Astrocyte (in vitro differentiated cells and primary cell): ENCODE data around the gene IPCEF1. TPM values are rescaled to one million over a fixed set of nuclear protein-coding genes. Genes with fewer than 3 reads are reported as not detected.
A peak's percentile ranks its signal among the peaks of the same experiment; 100 is the strongest.

ENCODE experiments used
- DNase-seq: peaks from one replicate; pipeline ENCODE4 v3.0.0-alpha.2; 2010; ENCODE audit warnings: low read depth
- FAIRE-seq: peaks from 2 replicates; lab custom pipeline; 2011; peaks lifted over from hg19 to GRCh38; lab: Jason Lieb, UNC
- H2AFZ ChIP-seq: 2 replicates; pipeline ENCODE4 v1.6.0; 2012; ENCODE audit warnings: low read depth, low read length, inconsistent platforms
- H3K27ac ChIP-seq: 2 replicates; pipeline ENCODE4 v1.5.1; 2011; ENCODE audit warnings: low read depth, low read length, inconsistent platforms
- H3K27me3 ChIP-seq: 2 replicates; pipeline ENCODE4 v1.6.0; 2011; ENCODE audit warnings: low read length, inconsistent platforms; ENCODE audit not compliant: insufficient read depth
- H3K36me3 ChIP-seq: 2 replicates; pipeline ENCODE4 v1.5.1; 2011; ENCODE audit warnings: low read length, inconsistent platforms; ENCODE audit not compliant: insufficient read depth
- H3K4me1 ChIP-seq: 2 replicates; pipeline ENCODE4 v1.5.1; 2011; ENCODE audit warnings: low read length, inconsistent platforms; ENCODE audit not compliant: insufficient read depth
- H3K4me2 ChIP-seq: 2 replicates; pipeline ENCODE4 v1.6.0; 2012; ENCODE audit warnings: low read length, inconsistent platforms
- H3K4me3 ChIP-seq: 2 replicates; pipeline ENCODE4 v1.5.1; 2011; ENCODE audit warnings: low read depth, mild to moderate bottlenecking, low read length, inconsistent platforms; ENCODE audit not compliant: insufficient read depth
- H3K79me2 ChIP-seq: 2 replicates; pipeline ENCODE4 v1.6.0; 2012; ENCODE audit warnings: mild to moderate bottlenecking, low read length, inconsistent platforms; ENCODE audit not compliant: insufficient read depth
- H3K9ac ChIP-seq: 2 replicates; pipeline ENCODE4 v1.6.0; 2012; ENCODE audit warnings: mild to moderate bottlenecking, low read length, inconsistent platforms
- H3K9me3 ChIP-seq: 2 replicates; pipeline ENCODE4 v1.5.1; 2012; ENCODE audit warnings: low read depth, mild to moderate bottlenecking, low read length, inconsistent platforms; ENCODE audit not compliant: insufficient read depth
- H4K20me1 ChIP-seq: 2 replicates; pipeline ENCODE4 v1.6.0; 2012; ENCODE audit warnings: low read length, inconsistent platforms; ENCODE audit not compliant: insufficient read depth
- H3K27ac Mint-ChIP-seq: one replicate; pipeline ENCODE4 v1.8.0; 2021; ENCODE audit warnings: mild to moderate bottlenecking, mixed read lengths; ENCODE audit not compliant: unreplicated experiment
- H3K27me3 Mint-ChIP-seq: one replicate; pipeline ENCODE4 v1.8.0; 2021; ENCODE audit warnings: low read depth, mixed read lengths; ENCODE audit not compliant: unreplicated experiment
- H3K36me3 Mint-ChIP-seq: one replicate; pipeline ENCODE4 v1.8.0; 2021; ENCODE audit warnings: low read depth, mixed read lengths; ENCODE audit not compliant: unreplicated experiment
- H3K4me1 Mint-ChIP-seq: one replicate; pipeline ENCODE4 v1.8.0; 2021; ENCODE audit warnings: low read depth, mixed read lengths; ENCODE audit not compliant: unreplicated experiment
- H3K4me3 Mint-ChIP-seq: one replicate; pipeline ENCODE4 v1.8.0; 2021; ENCODE audit warnings: mild to moderate bottlenecking, moderate library complexity, mixed read lengths; ENCODE audit not compliant: unreplicated experiment
- H3K9me3 Mint-ChIP-seq: one replicate; pipeline ENCODE4 v1.8.0; 2021; ENCODE audit warnings: mild to moderate bottlenecking, mixed read lengths; ENCODE audit not compliant: unreplicated experiment
- EZH2 ChIP-seq: IDR thresholded peaks from 2 replicates; pipeline ENCODE4 v1.6.1; 2012; ENCODE audit warnings: mild to moderate bottlenecking, low read length, inconsistent platforms; ENCODE audit not compliant: insufficient read depth
- total RNA-seq: library from RNA; stranded (reverse); gene quantifications from 2 replicates; pipeline ENCODE4 v1.2.1, GENCODE V29; 2021
- TF ChIP-seq, protein P1 (sequence below): IDR thresholded peaks from 2 replicates; pipeline ENCODE4 v1.5.1; 2011; ENCODE audit warnings: low read depth, mild to moderate bottlenecking, inconsistent platforms, low read length, moderate library complexity; ENCODE audit not compliant: insufficient read depth

The IPCEF1 gene
- total RNA-seq, 1 donor from 2014 or later: 0.16 TPM

DNA sequence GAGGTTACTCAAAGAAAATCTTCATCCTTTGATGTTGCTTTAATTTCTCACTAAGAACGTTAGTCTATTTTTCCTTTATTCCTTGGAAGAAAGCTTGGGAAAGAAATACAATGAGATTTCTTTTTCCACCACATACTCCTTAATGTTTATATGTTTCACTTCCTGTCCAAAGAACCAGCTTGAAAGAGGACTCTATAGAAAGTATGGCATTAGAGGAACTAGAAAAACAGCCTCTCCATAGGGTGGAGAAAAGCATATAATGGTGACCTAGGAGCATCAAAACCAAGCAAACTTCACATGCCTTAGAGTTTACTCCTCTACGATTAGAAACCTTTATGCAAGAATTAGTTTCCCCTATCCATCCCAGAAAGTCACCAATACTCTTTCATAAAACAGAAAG, 186.5 kb downstream of the IPCEF1 start:
- FAIRE-seq: no peak
- no peak overlapping the region for H3K4me3 Mint-ChIP-seq
- no peak overlapping the region for H3K27ac ChIP-seq

DNA sequence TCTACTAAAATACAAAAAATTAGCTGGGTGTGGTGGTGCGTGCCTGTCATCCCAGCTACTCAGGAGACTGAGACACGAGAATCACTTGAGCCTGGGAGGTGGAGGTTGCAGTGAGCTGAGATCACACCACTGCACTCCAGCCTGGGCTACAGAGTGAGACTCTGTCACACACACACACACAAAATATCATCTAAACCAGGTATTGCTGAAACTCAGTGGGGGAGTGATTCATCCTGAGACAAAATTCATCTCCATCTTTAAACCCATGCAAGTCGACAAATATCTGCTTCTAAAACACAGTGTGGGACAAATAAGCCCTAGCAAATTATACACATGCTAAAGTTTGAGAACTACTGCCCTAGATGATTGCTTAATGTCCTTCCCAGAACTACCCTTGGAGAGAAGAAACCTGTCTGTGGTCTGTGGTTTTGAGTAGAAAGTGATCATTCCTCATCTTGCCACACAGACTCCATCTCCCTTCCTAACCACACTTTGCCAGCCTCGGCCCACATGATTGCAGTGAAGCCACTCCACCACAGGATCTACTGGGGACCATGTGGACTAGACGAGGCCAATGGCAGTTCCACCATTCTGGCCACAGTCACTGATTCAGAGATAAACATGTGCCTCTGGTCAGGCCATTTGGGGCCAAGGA, 187.3 kb downstream of the IPCEF1 start:
- H3K27me3 ChIP-seq: no peaks in the 10 kb centered on the region
- H3K4me2 ChIP-seq: no peak overlapping the region
- H3K4me3 ChIP-seq: no peak overlapping the region
- no peaks in the 10 kb centered on the region for H4K20me1 ChIP-seq
- peaks cover 3% of the 10 kb centered on the region for H3K4me1 ChIP-seq
- no peak overlapping the region for H3K9ac ChIP-seq
- no peak overlapping the region for H2AFZ ChIP-seq
- Mint-ChIP-seq H3K9me3 (peaks cover 11% of the 10 kb centered on the region), H3K4me3 (no peak overlapping the region), H3K27me3 (no peaks in the 10 kb centered on the region), H3K36me3 (no peaks in the 10 kb centered on the region), H3K4me1 (no peaks in the 10 kb centered on the region), H3K27ac (peak overlapping the region; percentile 70)
- no peaks in the 10 kb centered on the region for H3K36me3 ChIP-seq
- DNase-seq (peak; percentile 5), FAIRE-seq (no peak)
- no peaks in the 10 kb centered on the region for H3K9me3 ChIP-seq
- no peak overlapping the region for H3K27ac ChIP-seq
- no peaks in the 10 kb centered on the region for H3K79me2 ChIP-seq
- TF ChIP-seq, protein P1, sequence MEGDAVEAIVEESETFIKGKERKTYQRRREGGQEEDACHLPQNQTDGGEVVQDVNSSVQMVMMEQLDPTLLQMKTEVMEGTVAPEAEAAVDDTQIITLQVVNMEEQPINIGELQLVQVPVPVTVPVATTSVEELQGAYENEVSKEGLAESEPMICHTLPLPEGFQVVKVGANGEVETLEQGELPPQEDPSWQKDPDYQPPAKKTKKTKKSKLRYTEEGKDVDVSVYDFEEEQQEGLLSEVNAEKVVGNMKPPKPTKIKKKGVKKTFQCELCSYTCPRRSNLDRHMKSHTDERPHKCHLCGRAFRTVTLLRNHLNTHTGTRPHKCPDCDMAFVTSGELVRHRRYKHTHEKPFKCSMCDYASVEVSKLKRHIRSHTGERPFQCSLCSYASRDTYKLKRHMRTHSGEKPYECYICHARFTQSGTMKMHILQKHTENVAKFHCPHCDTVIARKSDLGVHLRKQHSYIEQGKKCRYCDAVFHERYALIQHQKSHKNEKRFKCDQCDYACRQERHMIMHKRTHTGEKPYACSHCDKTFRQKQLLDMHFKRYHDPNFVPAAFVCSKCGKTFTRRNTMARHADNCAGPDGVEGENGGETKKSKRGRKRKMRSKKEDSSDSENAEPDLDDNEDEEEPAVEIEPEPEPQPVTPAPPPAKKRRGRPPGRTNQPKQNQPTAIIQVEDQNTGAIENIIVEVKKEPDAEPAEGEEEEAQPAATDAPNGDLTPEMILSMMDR: no peak
- no peak for TF ChIP-seq EZH2

More for the DNA sequence above, 186.5 kb downstream of the IPCEF1 start:
- H3K9me3 ChIP-seq: no peaks in the 10 kb centered on the region
- H3K9me3 Mint-ChIP-seq: peaks cover 11% of the 10 kb centered on the region
- H3K27me3 ChIP-seq: no peaks in the 10 kb centered on the region
- H3K4me1 ChIP-seq: no peaks in the 10 kb centered on the region
- no peaks in the 10 kb centered on the region for H3K79me2 ChIP-seq
- H3K27ac Mint-ChIP-seq: no peak overlapping the region
- H3K36me3 Mint-ChIP-seq: no peaks in the 10 kb centered on the region
- no peak overlapping the region for H3K4me2 ChIP-seq
- no peak overlapping the region for H2AFZ ChIP-seq
- DNase-seq: no peak
- H3K36me3 ChIP-seq: no peaks in the 10 kb centered on the region
- H3K9ac ChIP-seq: no peak overlapping the region
- H3K27me3 Mint-ChIP-seq: no peaks in the 10 kb centered on the region
- H3K4me3 ChIP-seq: no peak overlapping the region
- TF ChIP-seq EZH2: no peak
- TF ChIP-seq, protein P1: no peak
- no peaks in the 10 kb centered on the region for H4K20me1 ChIP-seq
- H3K4me1 Mint-ChIP-seq: no peaks in the 10 kb centered on the region

GRCh38 chr6:154167126-154167525, 189.5 kb downstream of the IPCEF1 start:
- FAIRE-seq: no peak
- no peak overlapping the region for H3K4me3 Mint-ChIP-seq

More at GRCh38 chr6:154167126-154167525, 189.5 kb downstream of the IPCEF1 start:
- no peaks in the 10 kb centered on the region for H3K9me3 ChIP-seq
- Mint-ChIP-seq H3K27me3 (no peaks in the 10 kb centered on the region), H3K4me1 (no peaks in the 10 kb centered on the region), H3K27ac (no peak overlapping the region), H3K36me3 (no peaks in the 10 kb centered on the region), H3K9me3 (peaks cover 3% of the 10 kb centered on the region)
- no peak for DNase-seq
- H3K4me2 ChIP-seq: no peak overlapping the region
- no peak overlapping the region for H3K4me3 ChIP-seq
- H3K27ac ChIP-seq: no peak overlapping the region
- no peaks in the 10 kb centered on the region for H4K20me1 ChIP-seq
- H2AFZ ChIP-seq: no peak overlapping the region
- H3K36me3 ChIP-seq: no peaks in the 10 kb centered on the region
- TF ChIP-seq EZH2: no peak
- TF ChIP-seq, protein P1: no peak
- peaks cover 6% of the 10 kb centered on the region for H3K4me1 ChIP-seq
- H3K9ac ChIP-seq: no peak overlapping the region
- H3K27me3 ChIP-seq: no peaks in the 10 kb centered on the region
- no peaks in the 10 kb centered on the region for H3K79me2 ChIP-seq
